WERI-Rb-1 (cell line): ENCODE data around the gene CNOT3.

Experiments
- DNase-seq: peaks from one replicate; pipeline ENCODE4 v3.0.0-alpha.2; 2020
- H3K27ac ChIP-seq: fragments of 250-450 bp; sonication (Bioruptor Pico); 2 replicates; pipeline ENCODE4 v1.5.1; 2020; ENCODE audit warnings: mild to moderate bottlenecking, moderate library complexity
- H3K27me3 ChIP-seq: fragments of 250-450 bp; sonication (Bioruptor Pico); 2 replicates; pipeline ENCODE4 v1.5.1; 2021; ENCODE audit warnings: mild to moderate bottlenecking, low read depth, moderate library complexity; ENCODE audit not compliant: insufficient read depth, severe bottlenecking
- H3K36me3 ChIP-seq: fragments of 250-450 bp; sonication (Bioruptor Pico); 2 replicates; pipeline ENCODE4 v1.5.1; 2020; ENCODE audit warnings: mild to moderate bottlenecking, moderate library complexity
- H3K4me3 ChIP-seq: 2 replicates; pipeline ENCODE4 v1.5.1; 2011; ENCODE audit warnings: low read depth, mild to moderate bottlenecking, control low read depth, low read length
- H3K9me3 ChIP-seq: fragments of 250-450 bp; sonication (Bioruptor Pico); 2 replicates; pipeline ENCODE4 v1.5.1; 2021; ENCODE audit warnings: mild to moderate bottlenecking, moderate library complexity; ENCODE audit not compliant: severe bottlenecking
- CTCF ChIP-seq: IDR thresholded peaks from 2 replicates; pipeline ENCODE4 v1.5.1; 2011; ENCODE audit warnings: low read depth, mild to moderate bottlenecking, control low read depth, inconsistent platforms, low read length

Gene CNOT3

GRCh38 chr19:54115109-54116063 lies 22.2 kb upstream of the CNOT3 start, which contains the start of the genes PRPF31 and TFPT:
TSS of gene PRPF31 (plus strand) at chr19:54115754. CDS start at chr19:54118279, 2,525 bp downstream.
TSS of gene TFPT (minus strand) at chr19:54115657. CDS start at chr19:54115269, 388 bp downstream.
- Histone ChIP-seq H3K36me3 (peaks cover 36% of the 10 kb centered on the region), H3K27me3 (no peaks in the 10 kb centered on the region), H3K9me3 (no peaks in the 10 kb centered on the region), H3K4me3 (peak within 1 kb of the TSS; percentile 52), H3K27ac (peak within 1 kb of the TSS; percentile 96)
- peak; percentile 95 for DNase-seq
- TF ChIP-seq CTCF, result no peak

GRCh38 chr19:54121259-54121658 lies 16.3 kb upstream of the CNOT3 start:
- Histone ChIP-seq H3K9me3 (no peaks in the 10 kb centered on the region), H3K36me3 (peaks cover 58% of the 10 kb centered on the region), H3K4me3 (no peak overlapping the region)

GRCh38 chr19:54123682-54124081 lies 13.9 kb upstream of the CNOT3 start:
- Histone ChIP-seq H3K27ac (no peak overlapping the region), H3K27me3 (no peaks in the 10 kb centered on the region), H3K9me3 (no peaks in the 10 kb centered on the region), H3K36me3 (peaks cover 68% of the 10 kb centered on the region), H3K4me3 (no peak overlapping the region)
- DNase-seq, result no peak
- TF ChIP-seq CTCF, result no peak

More at GRCh38 chr19:54121259-54121658, 16.3 kb upstream of the CNOT3 start:
- no peak for DNase-seq
- TF ChIP-seq CTCF, result no peak
- H3K27me3 ChIP-seq, result no peaks in the 10 kb centered on the region
- H3K27ac ChIP-seq, result no peak overlapping the region

- no peak for TF ChIP-seq CTCF
- peaks cover 71% of the 10 kb centered on the region for H3K36me3 ChIP-seq
- DNase-seq, result no peak
- no peaks in the 10 kb centered on the region for H3K9me3 ChIP-seq
- H3K27ac ChIP-seq, result no peak overlapping the region
- H3K27me3 ChIP-seq, result no peaks in the 10 kb centered on the region
- no peak overlapping the region for H3K4me3 ChIP-seq
Measured at GRCh38 chr19:54124393-54124792, 13.2 kb upstream of the CNOT3 start.

- TF ChIP-seq CTCF, result no peak
- Histone ChIP-seq H3K9me3 (no peaks in the 10 kb centered on the region), H3K27me3 (no peaks in the 10 kb centered on the region), H3K27ac (no peak overlapping the region), H3K36me3 (peaks cover 68% of the 10 kb centered on the region), H3K4me3 (no peak overlapping the region)
- no peak for DNase-seq
Measured at GRCh38 chr19:54125713-54126112, 11.8 kb upstream of the CNOT3 start.
